Loucy (cell line): ENCODE data around the gene MICAL3.
"Not testable (repeated sequence)": the region's sequence is repeated elsewhere in the genome, so short reads cannot be mapped to it uniquely, and the experiment has no call there.

ENCODE experiments used
- H2AFZ ChIP-seq: fragments of 200-600 bp; sonication (generic); 2 replicates; pipeline ENCODE4 v1.6.0; 2016; ENCODE audit warnings: antibody characterized with exemption, mild to moderate bottlenecking, low read length, moderate library complexity
- H3F3A ChIP-seq: fragments of 200-600 bp; 2 replicates; pipeline ENCODE4 v1.6.0; 2016; ENCODE audit warnings: antibody characterized with exemption, low read depth, mild to moderate bottlenecking
- H3K27me3 ChIP-seq: fragments of 200-600 bp; sonication (generic); 2 replicates; pipeline ENCODE4 v1.6.1; 2014; ENCODE audit warnings: low read length, mild to moderate bottlenecking; ENCODE audit not compliant: insufficient read depth, poor library complexity, severe bottlenecking
- H3K36me3 ChIP-seq: fragments of 200-600 bp; sonication (generic); 2 replicates; pipeline ENCODE4 v1.6.1; 2016; ENCODE audit warnings: low read length; ENCODE audit not compliant: insufficient read depth
- H3K4me1 ChIP-seq: fragments of 200-600 bp; sonication (generic); 2 replicates; pipeline ENCODE4 v1.5.1; 2014; ENCODE audit warnings: low read length, mild to moderate bottlenecking; ENCODE audit not compliant: insufficient read depth, poor library complexity, severe bottlenecking
- H3K4me2 ChIP-seq: fragments of 200-600 bp; sonication (generic); 2 replicates; pipeline ENCODE4 v1.6.0; 2014; ENCODE audit warnings: antibody characterized with exemption, low read length, low read depth, mild to moderate bottlenecking; ENCODE audit not compliant: poor library complexity, severe bottlenecking
- H3K4me3 ChIP-seq: fragments of 200-600 bp; sonication (generic); 2 replicates; pipeline ENCODE4 v1.5.1; 2014; ENCODE audit warnings: low read length, mild to moderate bottlenecking, mixed read lengths; ENCODE audit not compliant: poor library complexity, severe bottlenecking
- H3K79me2 ChIP-seq: fragments of 200-600 bp; sonication (generic); 2 replicates; pipeline ENCODE4 v1.6.1; 2014; ENCODE audit warnings: low read length; ENCODE audit not compliant: insufficient read depth
- H3K9ac ChIP-seq: fragments of 200-600 bp; sonication (generic); 2 replicates; pipeline ENCODE4 v1.6.0; 2014; ENCODE audit warnings: mild to moderate bottlenecking, low read depth, low read length, moderate library complexity; ENCODE audit not compliant: poor library complexity, severe bottlenecking
- H3K9me2 ChIP-seq: fragments of 200-600 bp; sonication (generic); replicated peaks from 2 replicates; pipeline ENCODE4 v1.6.1; 2016; ENCODE audit warnings: low read depth, low read length, mixed read lengths
- H3K9me3 ChIP-seq: fragments of 200-600 bp; sonication (generic); 2 replicates; pipeline ENCODE4 v1.6.1; 2014; ENCODE audit warnings: mild to moderate bottlenecking, antibody characterized with exemption, low read length, low read depth; ENCODE audit not compliant: insufficient read depth
- H4K20me1 ChIP-seq: fragments of 200-600 bp; sonication (generic); 2 replicates; pipeline ENCODE4 v1.6.0; 2014; ENCODE audit warnings: antibody characterized with exemption, low read length, mild to moderate bottlenecking; ENCODE audit not compliant: insufficient read depth, poor library complexity, severe bottlenecking
- CTCF ChIP-seq: fragments of 200-600 bp; sonication (generic); conservative IDR thresholded peaks from 2 replicates; pipeline ENCODE4 v1.5.1; 2014; ENCODE audit warnings: mild to moderate bottlenecking, antibody characterized with exemption, low read length
- EZH2phosphoT487 ChIP-seq: fragments of 200-600 bp; IDR thresholded peaks from 2 replicates; pipeline ENCODE4 v1.6.1; 2018; ENCODE audit warnings: antibody characterized with exemption, mild to moderate bottlenecking, moderate library complexity, borderline replicate concordance

The MICAL3 gene

GRCh38 chr22:17878186-17878694 lies 146.1 kb downstream of the MICAL3 start:
- H3F3A ChIP-seq = no peaks in the 10 kb centered on the region
- H3K4me2 ChIP-seq = no peak overlapping the region
- no peaks in the 10 kb centered on the region for H3K9me2 ChIP-seq
- no peaks in the 10 kb centered on the region for H3K9me3 ChIP-seq
- H3K4me3 ChIP-seq = no peak overlapping the region
- no peak overlapping the region for H2AFZ ChIP-seq
- no peaks in the 10 kb centered on the region for H3K79me2 ChIP-seq
- no peak overlapping the region for H3K9ac ChIP-seq
- TF ChIP-seq CTCF (no peak), EZH2phosphoT487 (no peak)
- H3K27me3 ChIP-seq = no peaks in the 10 kb centered on the region
- H3K36me3 ChIP-seq = peaks cover 40% of the 10 kb centered on the region; the same call in 1 of the 2 replicates
- H4K20me1 ChIP-seq = no peaks in the 10 kb centered on the region
- no peaks in the 10 kb centered on the region for H3K4me1 ChIP-seq

- H2AFZ ChIP-seq, H3K9me3 ChIP-seq, H3K4me2 ChIP-seq, H4K20me1 ChIP-seq, H3K79me2 ChIP-seq, H3K27me3 ChIP-seq, H3K9me2 ChIP-seq, H3K4me1 ChIP-seq, H3K4me3 ChIP-seq, H3F3A ChIP-seq, H3K9ac ChIP-seq: not testable (repeated sequence)
- peaks cover 41% of the 10 kb centered on the region; the same call in 1 of the 2 replicates for H3K36me3 ChIP-seq
Observed at GRCh38 chr22:17876878-17877855, 147.2 kb downstream of the MICAL3 start.

DNA sequence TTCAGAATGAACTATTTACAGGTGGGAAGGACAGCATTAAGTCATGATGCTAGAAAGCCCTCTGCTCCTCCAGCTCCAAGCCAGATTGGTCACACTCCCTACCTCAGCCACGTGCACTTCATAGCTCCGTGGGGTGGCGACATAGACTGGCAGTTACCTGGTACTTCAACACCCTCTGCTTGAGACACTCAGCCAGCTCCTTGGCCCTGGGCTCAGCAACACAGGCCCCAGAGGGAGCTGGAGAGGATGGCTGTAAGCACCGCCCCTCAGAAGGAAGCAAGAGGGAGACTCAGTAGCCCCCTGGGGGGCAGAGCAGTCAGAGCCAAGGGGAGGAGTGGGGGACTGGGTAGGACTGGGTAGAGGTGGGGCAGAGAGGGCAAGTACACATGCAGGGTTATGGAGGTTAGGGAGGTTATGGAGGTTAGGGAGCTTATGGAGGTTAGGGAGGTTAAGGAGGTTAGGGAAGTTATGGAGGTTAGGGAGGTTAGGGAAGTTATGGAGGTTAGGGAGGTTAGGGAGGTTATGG lies 148.0 kb downstream of the MICAL3 start:
- H3F3A ChIP-seq = no peaks in the 10 kb centered on the region
- TF ChIP-seq EZH2phosphoT487 (no peak), CTCF (no peak)
- H3K4me3 ChIP-seq = no peak overlapping the region
- no peak overlapping the region for H2AFZ ChIP-seq
- no peak overlapping the region for H3K4me2 ChIP-seq
- no peaks in the 10 kb centered on the region for H3K27me3 ChIP-seq
- H3K36me3 ChIP-seq = peaks cover 46% of the 10 kb centered on the region; the same call in 1 of the 2 replicates
- no peaks in the 10 kb centered on the region for H3K9me2 ChIP-seq
- no peak overlapping the region for H3K9ac ChIP-seq
- H3K79me2 ChIP-seq = no peaks in the 10 kb centered on the region
- no peaks in the 10 kb centered on the region for H4K20me1 ChIP-seq
- H3K9me3 ChIP-seq = no peaks in the 10 kb centered on the region
- no peaks in the 10 kb centered on the region for H3K4me1 ChIP-seq
